HG03045 (cell line): Measurements from ENCODE around the gene PSMD12.
"Not testable (repeated sequence)": the region's sequence is repeated elsewhere in the genome, so short reads cannot be mapped to it uniquely, and the experiment has no call there.

Experiments
- ATAC-seq: cut with Tn5 transposase; IDR thresholded peaks from one replicate; pipeline ENCODE4 v1.9.1; 2021; ENCODE audit warnings: mild to moderate bottlenecking, moderate library complexity; ENCODE audit not compliant: unreplicated experiment

The PSMD12 gene

DNA sequence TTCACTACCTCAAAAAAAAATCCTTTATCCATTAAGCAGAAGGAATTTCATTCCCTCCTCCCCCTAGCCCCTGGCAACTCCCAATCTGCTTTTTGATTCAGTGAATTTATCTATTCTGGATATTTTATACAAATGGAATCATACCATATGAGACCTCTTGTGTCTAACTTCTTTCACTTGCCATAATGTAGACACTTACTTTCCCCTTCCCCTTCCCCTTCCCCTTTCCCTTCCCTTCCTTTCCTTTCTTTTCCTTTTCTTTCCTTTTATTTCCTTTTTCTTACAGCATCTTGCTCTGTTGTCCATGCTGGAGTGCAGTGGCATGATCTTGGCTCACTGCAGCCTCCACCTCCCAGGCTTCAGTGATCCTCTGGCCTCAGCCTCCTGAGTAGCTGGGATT is 50.5 kb downstream of the PSMD12 start:
- no peak for ATAC-seq

DNA sequence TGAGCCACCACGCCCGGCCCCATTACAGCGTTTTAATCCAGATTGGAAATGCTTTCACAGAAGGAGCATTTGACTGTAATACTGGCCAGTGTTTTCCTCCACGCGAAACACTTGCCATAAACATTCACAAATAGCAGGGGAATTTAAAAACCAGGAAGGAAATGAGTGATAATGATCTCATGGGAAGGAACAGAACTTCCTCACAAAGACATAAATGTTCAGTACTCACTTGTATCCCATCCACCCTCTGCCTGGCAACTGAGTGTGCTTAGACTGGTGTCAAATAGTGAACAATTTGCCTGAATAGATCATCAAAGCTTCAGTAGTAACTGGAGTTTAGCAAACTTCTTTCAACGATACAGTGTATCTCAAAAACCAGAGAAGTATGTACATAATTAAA is 54.1 kb downstream of the PSMD12 start:
- no peak for ATAC-seq

DNA sequence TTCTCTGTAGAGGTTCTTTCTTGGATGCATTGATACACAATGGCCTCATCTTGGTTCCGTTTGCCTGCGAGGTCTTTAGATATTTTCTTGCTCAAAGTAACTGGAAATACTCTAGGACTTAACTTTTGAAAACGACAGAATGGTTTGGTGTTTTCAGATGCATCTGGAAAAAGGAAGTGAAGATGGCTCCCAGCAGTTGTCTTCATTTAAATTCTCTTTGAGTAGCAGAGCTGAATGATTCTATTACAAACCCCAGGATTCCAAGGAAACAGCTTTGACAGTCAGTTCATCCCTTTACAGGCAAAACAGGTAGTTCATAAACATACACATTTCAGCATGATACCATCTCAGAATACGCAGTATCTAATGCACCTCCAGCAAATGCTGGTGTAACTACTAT is 54.8 kb downstream of the PSMD12 start:
- ATAC-seq: no peak

DNA sequence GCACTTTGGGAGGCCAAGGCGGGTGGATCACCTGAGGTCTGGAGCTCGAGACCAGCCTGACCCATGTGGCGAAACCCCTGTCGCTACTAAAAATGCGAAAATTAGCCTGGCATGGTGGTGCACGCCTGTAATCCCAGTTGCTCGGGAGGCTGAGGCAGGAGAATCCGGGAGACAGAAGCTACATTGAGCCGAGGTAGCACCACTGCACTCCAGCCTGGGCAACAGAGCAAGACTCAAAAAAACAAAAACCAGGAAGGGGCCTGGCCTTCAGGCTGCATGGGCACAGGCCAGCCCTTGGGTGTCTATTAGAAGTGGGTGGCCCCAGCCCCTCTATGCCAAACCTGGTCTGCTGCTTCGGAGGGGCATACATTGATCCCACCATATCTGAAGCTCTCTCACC is 56.0 kb downstream of the PSMD12 start:
- no peak for ATAC-seq

DNA sequence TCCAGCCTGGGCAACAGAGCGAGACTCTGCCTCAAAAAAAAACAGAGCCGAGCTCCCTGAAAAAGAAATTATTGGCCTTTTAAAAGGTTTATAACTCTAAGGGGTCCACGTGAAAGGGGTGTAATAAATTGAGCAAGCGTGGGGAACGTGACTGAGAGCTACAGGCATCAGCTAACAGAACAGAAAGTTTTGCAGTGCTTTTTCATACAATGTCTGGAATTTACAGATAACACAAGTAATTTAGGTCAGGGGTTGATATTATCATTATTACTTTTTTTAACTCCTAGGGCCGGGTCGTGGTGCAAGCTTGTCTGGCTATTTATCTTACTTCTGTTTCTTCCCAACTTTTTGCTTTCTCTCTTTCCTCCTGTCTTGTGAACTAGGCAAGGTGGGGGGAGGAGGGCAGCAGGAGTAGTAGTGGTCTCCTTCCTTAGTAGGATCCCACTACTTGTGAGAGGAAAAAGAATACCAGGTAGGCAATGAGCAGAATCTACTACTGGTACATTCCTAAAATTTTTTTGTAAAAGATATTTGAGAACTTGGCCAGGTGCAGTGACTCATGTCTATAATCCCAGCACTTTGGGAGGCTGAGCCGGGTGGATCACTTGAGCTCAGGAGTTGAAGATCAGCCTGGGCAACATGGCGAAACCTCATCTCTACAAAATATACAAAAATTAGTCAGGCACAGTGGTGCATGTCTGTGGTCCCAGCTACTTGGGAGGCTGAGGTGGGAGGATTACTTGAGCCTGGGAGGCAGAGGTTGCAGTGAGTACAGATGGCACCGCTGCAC is 60.7 kb downstream of the PSMD12 start:
- not testable (repeated sequence) for ATAC-seq

DNA sequence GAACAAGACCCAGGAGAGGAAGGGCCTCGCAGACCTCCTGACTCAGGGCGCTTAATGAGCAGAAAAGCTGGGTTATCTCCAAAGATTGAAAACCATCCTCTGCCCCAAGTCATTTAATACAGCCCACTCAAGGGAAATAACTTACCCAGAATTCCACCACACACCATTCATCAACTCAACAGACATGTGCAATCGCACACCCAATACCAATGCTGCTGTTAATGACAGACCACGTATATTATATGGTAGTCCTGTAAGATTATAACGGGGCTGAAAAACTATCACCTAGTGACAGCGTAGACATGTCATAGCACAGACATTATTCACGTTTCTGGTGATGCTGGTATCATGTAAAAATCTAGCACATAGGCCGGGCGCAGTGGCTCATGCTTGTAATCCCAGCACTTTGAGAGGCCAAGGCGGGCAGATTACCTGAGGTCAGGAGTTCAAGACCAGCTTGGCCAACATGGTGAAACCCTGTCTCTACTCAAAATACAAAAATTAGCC is 68.9 kb downstream of the PSMD12 start:
- no peak for ATAC-seq

DNA sequence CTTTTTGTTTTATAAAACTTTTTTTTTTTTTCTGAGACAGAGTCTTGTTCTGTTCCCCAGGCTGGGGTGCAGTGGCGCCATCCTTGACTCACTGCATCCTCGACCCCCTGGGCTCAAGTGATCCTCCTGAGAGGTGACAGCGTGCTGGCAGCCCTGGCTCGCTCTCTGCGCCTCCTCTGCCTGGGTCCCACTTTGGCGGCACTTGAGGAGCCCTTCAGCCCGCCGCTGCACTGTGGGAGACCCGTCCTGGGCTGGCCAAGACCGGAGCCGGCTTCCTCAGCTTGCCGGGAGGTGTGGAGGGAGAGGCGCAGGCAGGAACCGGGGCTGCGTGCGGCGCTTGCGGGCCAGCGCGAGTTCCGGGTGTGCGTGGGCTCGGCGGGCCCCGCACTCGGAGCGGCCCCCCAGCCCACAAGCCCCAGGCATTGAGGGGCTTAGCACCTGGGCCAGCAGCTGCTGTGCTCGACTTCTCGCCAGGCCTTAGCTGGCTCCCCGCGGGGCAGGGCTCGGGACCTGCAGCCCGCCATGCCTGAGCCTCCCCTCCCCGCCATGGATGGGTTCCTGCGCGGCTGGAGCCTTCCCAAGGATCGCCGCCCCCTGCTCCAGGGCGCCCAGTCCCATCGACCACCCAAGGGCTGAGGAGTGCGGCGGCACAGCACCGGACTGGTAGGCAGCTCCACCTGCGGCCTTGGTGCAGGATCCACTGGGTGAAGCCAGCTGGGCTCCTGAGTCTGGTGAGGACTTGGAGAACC is 71.8 kb downstream of the PSMD12 start:
- ATAC-seq: no peak

DNA sequence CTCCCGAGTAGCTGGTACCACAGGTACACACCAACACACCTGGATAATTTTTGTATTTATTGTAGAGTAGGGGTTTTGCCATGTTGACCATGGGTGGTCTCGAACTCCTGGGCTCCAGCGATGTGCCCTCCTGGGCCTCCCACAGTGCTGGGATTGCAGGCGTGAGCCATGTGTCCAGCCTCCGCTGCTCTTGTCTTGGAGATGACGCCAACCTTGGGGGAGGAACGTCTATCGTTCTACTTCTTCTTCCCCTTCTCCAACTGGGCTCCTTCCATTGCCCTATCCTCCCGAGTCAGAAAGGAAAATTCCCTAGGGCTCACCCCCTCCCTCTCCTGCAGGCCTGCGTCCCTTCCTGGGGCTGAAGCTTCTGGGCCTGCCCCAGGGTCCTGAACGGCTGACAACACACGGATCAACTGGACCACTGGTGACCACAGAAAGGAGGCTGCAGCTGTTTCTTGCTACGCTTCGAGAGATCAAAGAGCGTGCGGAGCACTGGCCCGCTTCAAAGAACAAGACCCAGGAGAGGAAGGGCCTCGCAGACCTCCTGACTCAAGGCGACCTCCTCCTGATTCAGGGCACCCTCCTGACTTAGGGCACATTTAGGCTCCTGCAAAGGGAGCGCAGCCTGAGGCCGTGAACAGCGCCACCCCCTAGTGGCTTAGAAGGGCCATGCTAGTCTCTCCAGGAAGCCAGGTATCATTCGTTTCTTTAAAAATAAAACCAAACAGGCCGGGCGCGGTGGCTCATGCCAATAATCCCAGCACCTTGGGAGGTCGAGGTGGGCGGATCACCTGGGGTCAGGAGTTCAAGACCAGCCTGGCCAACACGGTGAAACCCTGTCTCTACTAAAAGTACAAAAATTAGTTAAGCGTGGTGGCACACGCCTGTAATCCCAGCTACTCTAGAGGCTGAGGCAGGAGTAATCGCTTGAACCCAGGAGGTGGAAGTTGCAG is 72.8 kb downstream of the PSMD12 start:
- ATAC-seq: peak; percentile 79

DNA sequence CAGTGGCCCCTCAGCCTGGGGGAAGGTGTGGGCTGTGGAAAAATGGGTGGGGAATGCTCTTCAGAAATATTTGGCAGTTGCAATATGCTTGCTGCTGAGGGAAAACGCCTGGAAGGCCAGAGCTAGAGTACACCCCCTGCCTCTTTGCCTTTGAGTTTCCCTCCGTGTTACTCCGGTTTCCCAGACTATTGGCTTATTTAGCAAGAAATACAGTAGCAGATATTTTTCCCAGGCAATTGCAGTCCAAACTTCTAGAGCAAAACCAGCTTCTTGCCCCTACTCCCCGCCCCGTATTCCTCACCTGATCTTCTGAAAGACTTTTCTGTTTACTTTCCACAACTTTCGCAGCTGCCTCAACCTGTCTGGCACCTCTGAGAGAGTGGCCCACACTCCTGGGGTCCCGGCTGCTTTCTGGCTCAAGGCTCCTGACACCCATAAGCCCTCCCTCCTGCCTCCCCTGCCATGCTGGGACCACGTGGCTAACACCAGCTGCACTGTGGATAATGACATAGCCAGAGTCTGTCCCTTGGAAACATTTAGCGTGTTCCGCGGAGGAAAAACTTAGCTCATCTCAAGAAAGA is 75.6 kb downstream of the PSMD12 start:
- ATAC-seq: no peak

DNA sequence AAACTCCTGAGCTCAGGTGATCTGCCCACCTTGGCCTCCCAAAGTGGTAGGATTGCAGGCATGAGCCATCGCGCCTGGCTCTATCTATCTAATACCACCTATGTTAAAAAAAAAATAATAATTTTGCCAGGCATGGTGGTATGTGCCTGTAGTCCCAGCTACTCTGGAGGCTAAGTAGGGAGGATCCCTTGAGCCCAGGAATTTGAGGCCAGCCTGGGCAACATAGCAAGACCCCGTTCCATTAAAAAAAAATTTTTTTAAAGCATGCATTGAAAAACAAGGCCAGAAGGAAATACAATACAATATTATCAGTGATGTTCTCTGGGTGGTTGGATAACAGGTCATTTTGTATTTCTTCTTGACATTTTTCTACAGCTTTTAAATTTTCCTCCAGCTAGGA is 76.1 kb downstream of the PSMD12 start:
- no peak for ATAC-seq

DNA sequence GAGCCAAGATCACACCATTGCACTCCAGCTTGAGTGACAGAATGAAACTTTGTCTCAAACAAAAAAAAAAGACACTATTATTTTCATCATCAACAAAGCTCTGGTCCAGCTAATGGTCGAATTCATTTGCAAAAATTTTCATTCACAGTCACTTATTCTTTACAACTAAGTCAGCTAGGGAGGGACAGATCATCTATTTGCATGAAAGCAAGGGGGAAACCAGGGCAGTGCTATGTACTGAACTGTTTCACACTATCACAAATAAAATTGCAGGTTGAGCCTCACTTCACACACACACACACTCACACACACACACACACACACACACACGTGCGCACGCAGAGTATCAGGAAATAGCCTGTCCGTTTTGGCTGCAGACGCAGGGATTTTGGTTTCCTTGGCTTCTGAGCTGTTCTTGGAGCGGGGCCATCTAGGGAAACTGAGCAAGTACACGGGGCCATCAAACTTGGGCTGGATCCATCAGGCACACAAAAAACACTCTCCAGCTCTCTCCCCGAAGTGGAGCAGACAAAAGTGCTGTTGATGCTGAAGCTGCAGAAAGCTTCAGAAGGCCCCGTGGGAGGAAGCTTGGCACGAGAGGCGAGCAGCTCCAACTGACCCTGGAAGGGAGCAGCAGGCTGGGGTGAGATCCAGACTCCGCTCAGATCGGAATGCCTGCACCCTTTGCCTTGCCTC is 77.0 kb downstream of the PSMD12 start:
- ATAC-seq: no peak
